ENCODE data around the gene ZNF804B.

Gene ZNF804B

DNA sequence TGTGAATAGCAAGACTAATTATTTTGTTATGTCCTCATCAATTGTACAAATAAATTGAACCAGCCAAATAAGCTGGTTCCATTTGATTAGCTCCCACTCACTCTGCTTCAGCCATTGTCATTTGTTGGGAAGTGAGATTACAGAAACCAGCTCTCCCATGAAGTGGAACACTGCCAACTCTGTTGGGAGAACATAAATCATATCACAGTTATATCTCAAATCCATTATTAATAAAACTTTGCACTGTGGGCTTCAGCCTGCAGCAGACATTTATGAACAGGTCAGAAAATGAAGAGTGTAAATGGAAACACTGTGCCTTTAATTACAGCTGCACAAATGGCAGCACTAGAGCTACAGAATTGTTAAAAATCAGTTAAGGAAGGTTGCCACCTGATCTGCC, 82.7 kb downstream of the ZNF804B start:
- DNase-seq, result no peak

DNA sequence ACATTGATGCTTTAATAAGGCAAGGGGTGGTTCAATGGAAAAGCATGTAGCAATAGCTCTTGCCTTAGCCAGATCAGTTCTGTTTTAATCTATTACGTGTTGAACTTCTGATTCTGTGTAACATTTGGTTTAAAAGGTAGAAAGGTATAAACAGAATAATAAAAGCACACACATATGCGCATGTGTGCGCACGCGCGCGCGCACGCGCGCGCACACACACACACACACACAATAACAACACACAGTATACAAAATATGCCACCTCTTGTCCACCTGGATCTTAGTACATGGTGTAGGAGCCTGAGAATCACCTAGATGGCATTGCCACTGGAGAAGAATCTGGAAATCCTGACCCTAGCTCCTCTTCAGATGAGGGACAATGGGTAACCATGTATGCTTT, 85.6 kb downstream of the ZNF804B start:
- DNase-seq, result no peak

DNA sequence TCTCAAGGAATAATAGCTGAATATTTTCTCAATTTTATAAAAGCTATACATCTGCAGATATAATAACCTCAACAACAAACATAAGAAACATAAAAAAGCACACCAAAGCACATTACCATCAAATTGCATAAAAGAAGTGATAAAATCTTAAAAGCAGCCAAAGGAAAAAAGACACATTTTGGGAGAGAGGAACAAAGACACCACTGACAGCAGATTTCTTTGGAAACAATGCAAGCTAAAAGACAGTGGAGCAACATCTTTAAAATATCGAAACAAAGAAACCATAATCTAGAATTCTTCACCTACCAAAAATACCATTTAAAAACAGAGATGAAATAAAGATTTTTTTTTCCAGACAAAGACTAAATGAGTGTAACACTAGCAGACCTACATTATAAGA, 91.7 kb downstream of the ZNF804B start:
- no peak for DNase-seq

- DNase-seq, result no peak
Observed at GRCh38 chr7:88859288-88859687, 99.8 kb downstream of the ZNF804B start.

DNA sequence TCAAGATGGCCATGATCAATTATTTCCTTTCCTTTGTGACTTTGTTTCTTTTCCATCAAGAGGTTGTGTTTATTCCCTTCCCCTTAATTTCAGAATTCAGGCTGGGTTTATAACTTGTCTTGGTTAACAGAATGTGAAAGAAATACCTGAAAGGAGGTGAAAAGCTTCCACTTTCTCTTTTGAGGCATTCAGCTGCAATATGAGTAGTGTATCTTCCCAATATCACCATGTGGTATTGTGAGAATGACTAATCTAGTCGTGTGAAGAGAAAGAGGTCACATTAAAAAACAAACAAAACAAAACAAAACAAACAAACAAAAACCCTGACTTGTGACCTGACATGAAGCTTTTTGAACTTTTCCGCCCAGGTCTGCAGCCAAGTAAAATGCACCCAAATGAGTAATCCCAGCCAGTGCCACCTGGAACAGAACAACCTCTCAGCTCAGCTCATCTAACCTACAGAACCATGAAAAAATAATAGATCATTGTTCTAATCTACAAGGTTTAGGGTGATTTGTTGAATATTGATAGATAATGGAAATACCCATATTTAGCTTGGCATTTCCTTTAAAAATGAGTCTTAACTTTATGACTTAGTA, 106.9 kb downstream of the ZNF804B start:
- DNase-seq, result no peak

GRCh38 chr7:88867158-88867557, 107.7 kb downstream of the ZNF804B start:
- no peak for DNase-seq

GRCh38 chr7:88868456-88868855, 109.0 kb downstream of the ZNF804B start:
- no peak for DNase-seq

DNA sequence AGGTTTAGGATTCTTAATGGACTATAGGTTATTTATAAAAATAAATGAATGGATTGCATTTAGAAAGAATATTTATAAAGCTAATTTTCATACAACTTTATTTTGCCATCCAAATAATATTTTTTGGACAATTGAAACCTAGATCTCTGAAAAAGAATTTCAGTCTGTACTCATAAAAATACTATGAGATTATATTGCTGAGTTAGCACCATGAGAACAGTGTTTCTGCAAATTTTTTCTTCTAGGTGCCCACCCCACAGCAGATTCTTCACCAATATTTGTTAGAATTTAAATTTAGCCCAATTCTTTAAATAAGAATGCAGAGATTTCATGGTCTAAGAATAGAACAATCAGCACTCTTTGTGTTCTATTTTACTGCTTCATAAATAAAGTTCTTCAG, 121.6 kb downstream of the ZNF804B start:
- no peak for DNase-seq

DNA sequence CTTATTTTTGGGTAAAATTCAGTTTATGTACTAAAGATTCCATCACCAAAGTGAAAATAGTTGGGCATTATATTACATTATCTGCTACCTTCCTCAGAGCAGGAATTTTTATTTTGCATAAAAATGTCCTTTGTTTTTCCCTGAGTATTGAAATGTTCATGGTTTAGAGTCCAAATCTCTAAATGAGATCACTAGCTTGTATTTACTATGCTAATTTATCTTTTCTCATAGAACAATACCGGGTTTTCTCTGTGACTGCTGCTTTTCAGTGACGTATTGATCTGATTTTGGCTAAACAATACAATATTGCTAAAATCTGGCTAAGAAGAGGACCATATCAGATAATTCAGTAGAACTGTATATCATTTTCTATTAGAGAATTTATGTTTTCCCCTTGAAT, 125.6 kb downstream of the ZNF804B start:
- no peak for DNase-seq

DNA sequence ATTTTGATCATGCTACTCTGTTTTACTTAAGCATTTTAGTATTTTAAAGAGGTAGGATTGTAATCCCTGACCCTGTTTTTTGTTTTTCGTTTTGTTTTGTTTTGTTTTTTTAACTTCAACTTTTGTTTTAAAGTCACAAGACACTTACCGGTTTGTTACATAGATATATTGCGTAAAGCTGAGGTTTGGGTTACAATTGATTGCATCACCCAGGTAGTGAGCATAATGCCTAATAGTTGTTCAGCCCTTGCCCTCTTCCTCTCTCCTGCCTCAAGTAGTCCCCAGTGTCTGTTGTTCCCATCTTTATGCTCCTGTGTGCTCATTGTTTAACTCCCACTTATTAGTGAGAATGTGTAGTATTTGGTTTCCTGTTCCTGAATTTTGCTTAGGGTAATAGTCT, 129.2 kb downstream of the ZNF804B start:
- no peak for DNase-seq

GRCh38 chr7:88910516-88910915, 151.0 kb downstream of the ZNF804B start:
- no peak for DNase-seq

- DNase-seq, result no peak
Observed at GRCh38 chr7:88912852-88913251, 153.4 kb downstream of the ZNF804B start.

DNA sequence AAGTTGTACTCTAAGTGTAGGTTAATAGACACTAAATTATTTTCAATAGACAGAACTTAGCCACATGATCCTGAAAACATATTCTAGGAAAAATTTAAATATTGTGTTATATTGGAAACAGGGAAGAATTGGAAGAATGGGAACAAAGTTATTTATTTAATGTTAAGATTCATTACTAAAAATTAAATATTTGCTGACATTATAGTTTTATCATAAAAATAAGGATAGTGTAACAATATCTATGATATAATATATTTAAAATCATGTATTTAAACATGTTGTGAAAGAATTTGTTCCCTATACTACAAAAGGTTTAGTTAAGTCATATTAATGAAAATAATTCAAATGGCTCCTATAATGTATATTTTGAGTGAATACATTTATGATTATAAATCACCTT, 156.1 kb downstream of the ZNF804B start:
- no peak for DNase-seq

- DNase-seq, result no peak
Observed at GRCh38 chr7:88919478-88920131, 160.1 kb downstream of the ZNF804B start.

GRCh38 chr7:88922944-88923343, 163.4 kb downstream of the ZNF804B start:
- DNase-seq, result no peak

GRCh38 chr7:88928276-88928675, 168.8 kb downstream of the ZNF804B start:
- no peak for DNase-seq

DNA sequence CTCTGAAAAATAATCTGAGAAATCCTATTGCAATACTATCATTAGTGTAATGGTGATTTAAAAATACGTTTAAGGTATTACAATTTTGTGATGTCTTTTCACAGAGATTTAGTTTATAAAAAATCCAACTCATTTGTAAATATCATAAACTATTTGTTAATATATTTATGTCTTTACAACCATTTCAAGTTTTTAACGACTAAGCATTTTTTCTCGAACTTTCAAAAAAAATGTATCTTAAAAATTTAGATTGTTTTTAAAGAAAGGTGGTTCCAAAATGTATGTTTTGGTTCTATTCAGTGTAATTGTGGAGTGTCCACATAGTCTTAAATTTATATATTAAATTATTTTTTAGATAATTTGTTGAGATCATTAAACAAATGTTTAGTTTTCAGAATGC, 170.2 kb downstream of the ZNF804B start:
- DNase-seq, result no peak

DNA sequence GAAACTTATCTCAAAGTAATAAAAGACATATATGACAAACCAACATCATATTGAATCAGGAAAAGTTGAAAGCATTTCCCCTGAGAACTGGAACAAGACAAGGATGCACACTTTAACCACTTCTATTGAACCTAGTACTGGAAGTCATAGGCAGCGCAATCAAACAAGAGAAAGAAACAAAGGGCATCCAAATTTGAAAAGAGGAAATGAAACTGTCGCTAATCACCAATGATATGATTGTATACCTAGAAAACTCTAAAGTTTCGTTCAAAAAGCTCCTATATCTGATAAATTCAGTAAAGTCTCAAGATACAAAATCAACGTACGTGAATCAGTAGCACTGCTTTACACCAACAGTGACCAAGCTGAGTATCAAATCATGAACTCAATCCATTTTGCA, 173.8 kb downstream of the ZNF804B start:
- no peak for DNase-seq

DNA sequence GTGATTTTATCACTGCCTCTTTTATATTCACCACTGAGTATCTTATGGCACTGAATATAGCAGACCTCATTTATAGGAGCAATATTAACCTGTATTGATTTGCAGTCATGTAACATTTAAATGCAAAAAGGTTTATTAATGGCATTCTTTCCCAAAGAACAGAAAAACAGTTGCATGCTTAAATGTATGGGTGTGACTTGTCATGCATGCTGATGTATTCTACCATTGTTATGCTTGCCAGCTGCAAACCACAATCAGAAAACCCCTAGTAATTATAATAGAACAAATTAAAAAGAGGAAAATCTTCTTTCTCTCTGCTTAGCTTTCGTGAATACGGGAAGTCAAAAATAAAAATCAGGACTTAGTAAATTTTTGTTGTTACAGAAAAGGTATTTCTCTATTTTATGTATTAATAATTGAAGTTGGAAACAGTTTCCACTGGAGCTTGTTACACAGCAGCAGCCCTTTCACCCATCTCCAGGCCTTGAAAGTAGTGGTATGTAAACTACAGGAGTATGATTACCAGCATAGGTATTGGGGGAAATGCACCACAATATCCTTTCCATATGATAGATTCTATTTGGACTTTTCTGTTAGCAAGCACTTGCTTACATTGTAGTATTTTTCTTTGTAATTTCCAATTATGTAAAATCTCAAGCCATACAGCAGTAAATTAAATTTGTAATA, 183.5 kb downstream of the ZNF804B start:
- no peak for DNase-seq

DNA sequence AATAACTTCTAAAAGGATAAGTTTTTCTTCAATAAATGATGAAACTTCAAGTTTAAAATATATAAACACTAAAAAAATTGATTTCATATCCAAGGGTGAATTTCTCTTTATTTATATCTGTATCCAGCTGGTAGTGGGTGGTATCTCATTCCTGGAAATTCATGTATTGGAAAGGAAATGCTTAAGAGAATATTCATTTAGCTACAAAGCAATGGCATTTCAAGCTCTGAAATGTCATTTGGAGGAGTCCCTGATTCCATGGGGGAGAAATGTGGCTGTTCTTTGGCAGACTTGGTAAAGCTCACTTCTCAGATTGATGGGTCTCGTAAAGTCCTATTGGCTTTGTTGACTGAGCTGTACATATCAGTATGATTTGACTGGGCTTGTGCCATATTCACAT, 192.3 kb downstream of the ZNF804B start:
- DNase-seq, result no peak

DNA sequence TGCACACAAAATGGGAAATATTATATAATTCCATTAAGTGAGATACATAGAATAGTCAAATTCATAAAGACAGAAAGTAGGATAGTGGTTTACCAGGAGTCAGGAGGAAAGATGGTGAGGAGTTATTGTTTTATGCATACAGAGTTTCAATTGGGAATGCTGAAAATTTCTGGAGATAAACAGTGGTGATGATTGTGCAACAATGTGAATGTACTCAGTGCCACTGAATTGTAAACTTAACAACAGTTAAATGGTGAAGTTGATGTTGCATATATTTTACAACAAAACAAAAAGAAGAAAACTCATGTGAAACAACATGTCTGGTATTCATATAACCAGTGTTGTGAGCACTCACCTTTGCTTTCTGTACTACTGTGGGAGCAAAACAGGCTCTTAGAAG, 204.9 kb downstream of the ZNF804B start:
- no peak for DNase-seq

- no peak for DNase-seq
Observed at GRCh38 chr7:88965371-88965770, 205.9 kb downstream of the ZNF804B start.

GRCh38 chr7:88967432-88967831, 207.9 kb downstream of the ZNF804B start:
- no peak for DNase-seq

- no peak for DNase-seq
Observed at GRCh38 chr7:88969167-88969566, 209.7 kb downstream of the ZNF804B start.

DNA sequence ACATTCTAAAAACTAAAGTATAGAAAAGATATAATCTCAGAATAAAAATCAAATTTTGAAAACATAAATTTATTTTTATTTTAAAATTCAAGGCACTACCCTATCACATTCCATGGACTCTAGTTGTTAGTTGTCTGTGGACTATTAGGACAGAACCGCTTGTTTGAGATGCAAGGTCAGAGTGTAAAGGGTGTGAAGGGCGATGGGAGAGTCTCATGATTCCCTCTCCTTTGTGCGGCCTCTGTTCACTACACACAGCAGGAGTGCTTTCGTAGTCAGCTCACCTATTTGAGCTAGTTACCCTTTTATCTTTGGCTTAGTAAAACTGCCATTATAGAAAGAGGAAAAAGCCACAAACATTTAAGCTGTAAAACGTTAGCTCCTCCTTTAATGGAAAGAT, 225.8 kb downstream of the ZNF804B start:
- no peak for DNase-seq

All from activated CD4-positive, alpha-beta T cell treated with anti-CD3 and anti-CD28 coated beads for 48 hours (primary cell).